Neural progenitor cell (in vitro differentiated cells): ENCODE measurements around the gene REG4. TPM values are rescaled to one million over a fixed set of nuclear protein-coding genes. Genes with fewer than 3 reads are reported as not detected.
"Not testable (repeated sequence)": the region's sequence is repeated elsewhere in the genome, so short reads cannot be mapped to it uniquely, and the experiment has no call there.

ENCODE experiments used
- DNase-seq: peaks from one replicate; pipeline ENCODE4 v3.0.0-alpha.2; 2016; ENCODE audit warnings: low spot score
- H2AFZ ChIP-seq: fragments of 200-600 bp; sonication (generic); replicated peaks from 2 replicates; pipeline ENCODE4 v1.6.1; 2016; ENCODE audit warnings: antibody characterized with exemption
- H3F3A ChIP-seq: fragments of 200-600 bp; sonication (generic); 2 replicates; pipeline ENCODE4 v1.6.1; 2016; ENCODE audit warnings: antibody characterized with exemption, low read depth
- H3K27ac ChIP-seq: fragments of 200-600 bp; sonication (generic); 2 replicates; pipeline ENCODE4 v1.5.1; 2016; ENCODE audit warnings: mild to moderate bottlenecking
- H3K27me3 ChIP-seq: fragments of 200-600 bp; sonication (generic); 2 replicates; pipeline ENCODE4 v1.6.1; 2016; ENCODE audit warnings: mild to moderate bottlenecking, moderate library complexity
- H3K36me3 ChIP-seq: fragments of 200-600 bp; sonication (generic); 2 replicates; pipeline ENCODE4 v1.5.1; 2016
- H3K4me1 ChIP-seq: fragments of 200-600 bp; sonication (generic); 2 replicates; pipeline ENCODE4 v1.6.1; 2016; ENCODE audit warnings: mixed run types
- H3K4me2 ChIP-seq: fragments of 200-600 bp; sonication (generic); 2 replicates; pipeline ENCODE4 v1.6.1; 2016
- H3K4me3 ChIP-seq: fragments of 200-600 bp; sonication (generic); 2 replicates; pipeline ENCODE4 v1.5.1; 2016
- H3K79me2 ChIP-seq: fragments of 200-600 bp; sonication (generic); 2 replicates; pipeline ENCODE4 v1.6.1; 2016; ENCODE audit warnings: low read depth
- H3K9ac ChIP-seq: fragments of 200-600 bp; sonication (generic); 2 replicates; pipeline ENCODE4 v1.6.1; 2016
- H3K9me3 ChIP-seq: fragments of 200-600 bp; sonication (generic); 2 replicates; pipeline ENCODE4 v1.5.1; 2016; ENCODE audit warnings: low read depth
- H4K20me1 ChIP-seq: fragments of 200-600 bp; sonication (generic); 2 replicates; pipeline ENCODE4 v1.6.1; 2016; ENCODE audit warnings: low read depth
- H3K27ac Mint-ChIP-seq: 3 replicates; pipeline ENCODE4 v1.8.0; 2021; ENCODE audit warnings: mixed read lengths
- H3K27me3 Mint-ChIP-seq: 2 replicates; pipeline ENCODE4 v1.8.0; 2022; ENCODE audit warnings: low read depth, mild to moderate bottlenecking, inconsistent platforms, moderate library complexity, mixed read lengths; ENCODE audit not compliant: insufficient read depth
- H3K36me3 Mint-ChIP-seq: 3 replicates; pipeline ENCODE4 v1.8.0; 2021; ENCODE audit warnings: mixed read lengths
- H3K4me1 Mint-ChIP-seq: 3 replicates; pipeline ENCODE4 v1.8.0; 2021; ENCODE audit warnings: mixed read lengths
- H3K4me3 Mint-ChIP-seq: 3 replicates; pipeline ENCODE4 v1.8.0; 2021; ENCODE audit warnings: mild to moderate bottlenecking, moderate library complexity, mixed read lengths
- H3K9me3 Mint-ChIP-seq: 3 replicates; pipeline ENCODE4 v1.8.0; 2020; ENCODE audit warnings: mixed read lengths
- CTCF ChIP-seq: fragments of 200-600 bp; sonication (generic); IDR thresholded peaks from 2 replicates; pipeline ENCODE4 v1.5.1; 2017; ENCODE audit warnings: antibody characterized with exemption, mild to moderate bottlenecking
- EZH2 ChIP-seq: fragments of 200-600 bp; sonication (generic); IDR thresholded peaks from 2 replicates; pipeline ENCODE4 v1.6.1; 2017; ENCODE audit warnings: antibody characterized with exemption, mild to moderate bottlenecking, moderate library complexity
- EZH2phosphoT487 ChIP-seq: fragments of 200-600 bp; sonication (generic); IDR thresholded peaks from 2 replicates; pipeline ENCODE4 v1.6.1; 2017; ENCODE audit warnings: antibody characterized with exemption
- total RNA-seq: library from RNA; depleted of rRNA; stranded (reverse); fragments of >200 nt; gene quantifications from 2 replicates; pipeline ENCODE4 v1.2.3, GENCODE V29; 2015; ENCODE audit warnings: low replicate concordance

The REG4 gene
- total RNA-seq: not detected in 2 replicates

- Histone ChIP-seq H3K9ac (no peak within 1 kb of the TSS), H3K36me3 (no peaks in the 10 kb centered on the region), H3K27ac (no peak within 1 kb of the TSS), H3K9me3 (no peaks in the 10 kb centered on the region), H4K20me1 (no peaks in the 10 kb centered on the region), H3K4me3 (no peak within 1 kb of the TSS), H3K4me2 (no peak within 1 kb of the TSS), H3K27me3 (no peaks in the 10 kb centered on the region), H3F3A (no peaks in the 10 kb centered on the region), H3K4me1 (no peaks in the 10 kb centered on the region), H3K79me2 (no peaks in the 10 kb centered on the region), H2AFZ (no peak within 1 kb of the TSS)
- Mint-ChIP-seq H3K9me3 (no peaks in the 10 kb centered on the region), H3K4me3 (no peak within 1 kb of the TSS), H3K4me1 (no peaks in the 10 kb centered on the region), H3K27me3 (peaks cover under 1% of the 10 kb centered on the region), H3K27ac (no peak within 1 kb of the TSS), H3K36me3 (no peaks in the 10 kb centered on the region)
- TF ChIP-seq CTCF: no peak
- TF ChIP-seq EZH2: no peak
- no peak for TF ChIP-seq EZH2phosphoT487
- no peak for DNase-seq
These were observed at the start of gene REG4 for GRCh38 chr1:119811387-119811786. Gene REG4, minus strand, starts transcription at chr1:119811460. Its CDS starts 2,691 bp downstream, at chr1:119808769.

GRCh38 chr1:119859647-119860046, 48.4 kb upstream of the REG4 start:
- Histone ChIP-seq H3K9ac (no peak overlapping the region), H3K79me2 (no peaks in the 10 kb centered on the region), H3K27ac (no peak overlapping the region), H3K4me3 (no peak overlapping the region), H3F3A (no peaks in the 10 kb centered on the region), H4K20me1 (no peaks in the 10 kb centered on the region), H3K36me3 (no peaks in the 10 kb centered on the region), H2AFZ (no peak overlapping the region), H3K9me3 (no peaks in the 10 kb centered on the region), H3K4me1 (no peaks in the 10 kb centered on the region), H3K4me2 (no peak overlapping the region), H3K27me3 (peaks cover 7% of the 10 kb centered on the region)
- Mint-ChIP-seq H3K27ac (no peak overlapping the region), H3K36me3 (no peaks in the 10 kb centered on the region), H3K4me3 (no peak overlapping the region), H3K9me3 (no peaks in the 10 kb centered on the region), H3K4me1 (peaks cover 21% of the 10 kb centered on the region), H3K27me3 (peaks cover 2% of the 10 kb centered on the region)
- TF ChIP-seq EZH2phosphoT487: no peak
- DNase-seq: no peak

- not testable (repeated sequence) for H2AFZ ChIP-seq, H3F3A ChIP-seq, H3K4me3 ChIP-seq, H3K9me3 ChIP-seq, H3K36me3 ChIP-seq, H3K9me3 Mint-ChIP-seq, H3K27me3 ChIP-seq, H3K4me3 Mint-ChIP-seq, DNase-seq, H3K9ac ChIP-seq, H3K27me3 Mint-ChIP-seq, H3K36me3 Mint-ChIP-seq, H3K27ac ChIP-seq, H4K20me1 ChIP-seq, H3K4me1 ChIP-seq, H3K79me2 ChIP-seq, H3K4me2 ChIP-seq
- peak overlapping the region; percentile 52 for H3K27ac Mint-ChIP-seq
- peaks cover 24% of the 10 kb centered on the region for H3K4me1 Mint-ChIP-seq
These were observed 47.4 kb upstream of the REG4 start for GRCh38 chr1:119858556-119859214.

- Mint-ChIP-seq H3K36me3 (no peaks in the 10 kb centered on the region), H3K9me3 (no peaks in the 10 kb centered on the region)
- no peak for DNase-seq
These were observed 46.9 kb upstream of the REG4 start for GRCh38 chr1:119858126-119858525.

More at GRCh38 chr1:119858126-119858525, 46.9 kb upstream of the REG4 start:
- Histone ChIP-seq H3K4me3 (no peak overlapping the region), H3K4me1 (no peaks in the 10 kb centered on the region), H3K4me2 (no peak overlapping the region), H3F3A (no peaks in the 10 kb centered on the region), H3K9me3 (no peaks in the 10 kb centered on the region), H2AFZ (no peak overlapping the region), H3K79me2 (no peaks in the 10 kb centered on the region), H3K27me3 (no peaks in the 10 kb centered on the region), H3K9ac (no peak overlapping the region), H4K20me1 (no peaks in the 10 kb centered on the region), H3K27ac (no peak overlapping the region), H3K36me3 (no peaks in the 10 kb centered on the region)
- Mint-ChIP-seq H3K4me3 (no peak overlapping the region), H3K4me1 (peaks cover 24% of the 10 kb centered on the region), H3K27ac (no peak overlapping the region), H3K27me3 (peaks cover 2% of the 10 kb centered on the region)
- TF ChIP-seq EZH2: no peak
- no peak for TF ChIP-seq EZH2phosphoT487
- no peak for TF ChIP-seq CTCF
